GM12892 (cell line): ENCODE measurements around the gene AGFG2.

Experiments used
- POLR2A ChIP-seq: IDR thresholded peaks from 2 replicates; pipeline ENCODE4 v1.6.1; 2011; ENCODE audit warnings: low read depth, low read length, control low read depth
- POLR2AphosphoS5 ChIP-seq: IDR thresholded peaks from 2 replicates; pipeline ENCODE4 v1.6.1; 2011; ENCODE audit warnings: low read depth, low read length, control low read depth

DNA sequence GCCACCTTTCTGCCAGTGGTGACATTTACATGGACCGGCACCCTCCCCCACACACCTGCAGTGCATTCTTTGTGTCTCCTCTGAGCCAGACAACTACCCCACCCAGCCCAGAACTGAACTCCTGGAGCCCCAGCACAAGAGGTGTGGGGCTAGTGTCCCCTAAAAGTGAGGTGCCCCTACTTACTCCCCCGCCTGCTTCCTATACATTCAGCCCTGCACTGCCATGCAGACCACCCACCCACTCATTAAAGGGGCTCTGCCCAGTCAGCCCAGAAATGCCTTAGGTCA is 32.8 kb downstream of the AGFG2 start:
- TF ChIP-seq POLR2AphosphoS5 (no peak), POLR2A (no peak)
